GM21423 (cell line): ENCODE data around the gene ING2.

Experiments used
- ATAC-seq: cut with Tn5 transposase; IDR thresholded peaks from one replicate; pipeline ENCODE4 v1.9.1; 2021; ENCODE audit warnings: mild to moderate bottlenecking, moderate library complexity; ENCODE audit not compliant: unreplicated experiment

ING2 gene

DNA sequence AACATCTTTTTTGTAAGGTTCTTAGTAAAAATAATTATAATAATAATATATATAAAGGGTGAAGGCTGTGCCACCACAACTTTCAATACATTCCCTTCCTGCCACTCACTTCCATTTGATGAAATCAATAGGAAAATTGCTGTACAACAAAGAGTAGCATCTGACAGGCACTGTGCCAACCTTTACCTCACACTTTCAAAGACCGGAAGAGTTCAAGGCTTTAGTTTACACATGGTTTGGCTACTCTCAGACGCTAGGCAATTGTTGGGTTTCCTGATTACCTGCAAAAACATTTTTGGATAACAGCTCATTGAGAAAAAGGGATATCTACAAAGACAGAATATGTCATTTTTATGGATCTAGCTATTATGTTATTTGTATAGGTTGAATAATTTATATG, 5.5 kb upstream of the ING2 start:
- ATAC-seq = no peak

DNA sequence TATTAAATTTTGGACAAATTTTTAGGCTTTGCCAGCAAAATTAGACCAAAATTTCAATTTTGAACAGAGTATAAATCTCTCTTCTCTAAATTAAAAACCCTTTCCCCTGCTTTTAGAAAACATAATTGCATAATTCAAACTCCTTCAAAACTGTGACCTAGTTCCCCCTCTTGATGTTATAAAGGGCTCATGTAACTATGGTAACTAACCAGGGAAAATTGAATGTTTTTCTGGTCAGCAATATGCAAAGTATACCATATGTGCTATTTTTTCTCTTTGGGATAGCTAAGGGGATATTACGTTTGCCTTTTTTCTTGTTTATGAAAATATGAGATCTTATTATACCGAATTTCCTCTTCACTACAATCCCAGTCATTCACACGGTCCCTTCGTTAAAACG, 5.1 kb upstream of the ING2 start:
- no peak for ATAC-seq

DNA sequence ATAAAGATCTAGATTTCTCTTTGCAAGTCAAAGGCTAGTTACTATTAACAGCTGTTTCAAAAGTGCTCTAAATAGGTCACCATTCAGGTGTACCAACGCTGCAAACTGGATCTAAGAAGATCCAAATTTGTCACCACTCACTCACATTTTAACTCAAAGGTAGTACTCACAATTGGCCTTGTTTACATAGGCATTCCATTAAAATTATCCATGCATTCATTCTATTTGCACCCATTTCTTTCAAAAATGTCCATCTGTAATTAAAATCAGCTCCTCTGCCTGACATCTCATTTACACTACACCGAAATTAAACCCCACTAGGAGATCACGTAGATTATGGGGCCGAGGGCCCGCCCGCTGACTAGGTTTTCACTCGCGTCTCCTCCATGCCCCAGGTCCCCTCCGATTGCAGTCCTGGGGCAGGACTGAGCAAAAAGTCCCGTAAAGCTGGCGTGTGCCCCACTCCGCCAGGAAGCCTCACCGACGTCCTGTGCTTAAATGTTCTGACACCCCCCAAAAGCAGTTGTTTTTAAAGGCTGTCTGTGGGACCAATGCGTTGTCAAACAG, 1.3 kb upstream of the ING2 start:
- ATAC-seq = peak; percentile 2

DNA sequence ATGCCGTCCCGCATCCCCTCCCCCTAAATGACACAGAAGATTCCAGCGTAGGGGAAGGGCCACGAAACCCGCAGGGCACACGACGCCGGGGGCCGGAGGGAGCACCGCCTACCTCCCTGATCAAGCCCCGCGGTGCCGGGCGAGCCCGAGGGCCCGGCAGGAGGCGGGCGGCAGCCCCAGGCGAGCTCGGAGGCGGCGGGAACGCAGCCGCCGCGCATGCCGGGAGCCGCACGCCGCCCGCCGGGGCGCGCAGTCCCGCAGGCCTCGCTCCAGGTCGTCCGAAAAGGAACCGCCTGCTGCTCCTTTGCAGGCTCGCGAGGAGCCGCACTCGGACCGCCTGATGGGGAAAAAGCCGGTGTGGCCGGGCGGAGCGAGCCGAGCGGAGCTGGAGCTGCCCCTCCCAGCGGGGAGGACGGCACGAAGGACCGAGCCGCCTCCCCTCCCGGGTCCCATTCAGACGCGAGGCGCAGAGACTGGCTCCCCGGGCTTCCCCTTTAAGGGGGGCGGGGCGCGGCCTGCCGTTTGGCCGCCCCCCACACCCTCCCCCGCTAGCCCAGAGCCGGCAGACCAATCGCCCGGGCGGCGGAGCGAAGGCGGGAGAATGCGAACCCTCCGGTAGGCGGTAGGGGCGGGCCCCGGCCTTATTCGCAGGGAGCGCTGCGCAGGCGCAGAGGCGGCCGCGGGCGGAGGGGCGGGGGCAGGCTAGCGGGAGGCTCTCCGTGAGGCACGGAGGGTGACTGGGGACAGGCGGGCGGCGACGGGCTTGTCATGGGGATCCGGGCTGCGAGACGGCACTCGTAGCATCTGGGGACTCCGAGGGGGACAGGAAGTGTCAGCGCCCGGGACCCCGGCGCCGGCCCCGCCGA, 561 bp upstream of the ING2 start:
- peak; percentile 64 for ATAC-seq

DNA sequence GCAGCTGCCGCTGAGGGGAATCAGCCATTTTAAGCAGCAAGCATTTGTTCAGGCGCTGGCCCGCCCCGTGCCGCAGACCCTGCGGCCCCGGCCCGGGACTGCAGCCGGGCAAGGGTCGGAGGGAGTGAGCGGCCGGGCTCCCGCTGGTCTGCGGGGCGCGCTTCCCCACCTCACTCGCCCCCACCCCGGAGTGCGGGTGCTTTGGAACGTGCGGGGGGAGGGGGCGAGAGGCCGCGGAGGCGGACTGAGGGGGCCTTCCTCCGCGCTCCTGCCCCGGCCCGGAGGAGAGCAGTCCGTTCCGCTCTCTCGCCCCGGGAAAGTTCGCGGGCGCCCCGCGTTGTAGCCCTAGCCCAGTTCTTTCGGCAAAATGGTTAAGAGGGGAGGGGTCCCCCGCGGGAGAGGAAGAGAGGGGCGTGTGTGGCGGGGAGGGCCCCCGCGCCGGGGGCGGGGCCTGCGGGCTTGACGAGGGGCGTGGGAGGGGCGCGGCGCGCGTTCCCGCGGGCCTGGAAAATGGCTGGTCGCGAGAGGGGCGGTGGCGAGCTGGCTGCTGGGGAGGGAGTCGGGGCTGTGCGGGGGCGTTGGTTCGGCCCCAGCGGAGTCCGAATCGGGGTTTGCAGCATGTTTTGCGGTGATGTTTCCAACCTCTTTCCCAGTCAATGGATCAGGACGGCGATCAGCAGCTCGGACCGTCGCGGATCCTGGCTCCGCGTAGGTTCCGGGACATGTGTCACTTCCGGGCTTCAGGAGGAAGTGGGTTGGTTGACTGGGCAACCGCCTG, 942 bp downstream of the ING2 start:
- peak; percentile 39 for ATAC-seq

DNA sequence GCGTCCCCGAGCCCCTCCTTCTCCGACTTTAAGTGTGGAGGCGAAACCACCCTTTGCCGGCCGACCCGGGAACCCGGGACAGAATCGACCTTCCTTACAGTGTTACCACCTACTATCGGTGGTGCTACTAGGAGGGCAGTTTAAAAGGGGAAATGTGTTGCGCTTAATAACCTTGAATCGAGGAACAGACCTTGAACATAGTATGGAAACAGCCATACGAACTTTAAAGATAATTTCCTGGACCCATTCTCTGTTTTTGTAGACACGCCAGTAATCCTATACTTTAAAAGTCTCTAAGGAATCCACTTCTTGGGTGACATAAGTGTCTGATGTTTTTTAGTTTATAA, 1.5 kb downstream of the ING2 start:
- no peak for ATAC-seq

DNA sequence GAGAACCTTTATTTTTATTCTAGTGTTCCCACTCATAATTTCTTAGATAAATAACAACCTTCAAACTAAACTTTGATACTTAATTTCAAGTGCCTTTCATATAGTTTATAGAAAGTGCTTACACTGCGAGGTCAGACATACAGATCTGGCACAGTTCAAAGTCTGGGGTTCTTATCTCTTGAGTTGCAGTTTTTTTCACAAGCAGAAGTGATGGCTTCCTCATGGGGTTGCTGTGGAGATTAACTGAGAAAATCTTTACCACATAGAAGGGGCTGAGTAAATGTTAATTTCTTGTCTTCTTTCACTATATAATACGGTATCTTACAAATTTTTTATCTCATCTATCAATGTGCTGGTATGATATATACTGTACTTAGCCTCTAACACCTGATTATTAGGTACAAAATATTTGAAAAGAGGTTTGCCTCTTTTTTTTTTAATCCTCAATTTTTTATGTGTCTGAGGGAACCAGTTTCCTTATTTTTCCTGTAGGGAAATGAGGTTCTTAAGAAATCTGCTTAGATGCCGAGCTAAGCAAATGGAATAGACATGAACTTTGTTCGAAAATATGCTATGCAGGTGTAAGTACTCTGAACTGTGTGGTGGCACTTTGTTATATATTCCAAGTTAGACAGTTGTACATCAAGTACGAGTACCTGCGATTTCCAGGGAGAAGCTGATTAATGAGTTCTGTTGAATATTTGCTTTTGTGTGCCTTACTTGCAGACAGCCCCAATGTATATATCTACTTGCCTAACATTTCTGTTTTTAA, 3.3 kb downstream of the ING2 start:
- ATAC-seq = no peak

DNA sequence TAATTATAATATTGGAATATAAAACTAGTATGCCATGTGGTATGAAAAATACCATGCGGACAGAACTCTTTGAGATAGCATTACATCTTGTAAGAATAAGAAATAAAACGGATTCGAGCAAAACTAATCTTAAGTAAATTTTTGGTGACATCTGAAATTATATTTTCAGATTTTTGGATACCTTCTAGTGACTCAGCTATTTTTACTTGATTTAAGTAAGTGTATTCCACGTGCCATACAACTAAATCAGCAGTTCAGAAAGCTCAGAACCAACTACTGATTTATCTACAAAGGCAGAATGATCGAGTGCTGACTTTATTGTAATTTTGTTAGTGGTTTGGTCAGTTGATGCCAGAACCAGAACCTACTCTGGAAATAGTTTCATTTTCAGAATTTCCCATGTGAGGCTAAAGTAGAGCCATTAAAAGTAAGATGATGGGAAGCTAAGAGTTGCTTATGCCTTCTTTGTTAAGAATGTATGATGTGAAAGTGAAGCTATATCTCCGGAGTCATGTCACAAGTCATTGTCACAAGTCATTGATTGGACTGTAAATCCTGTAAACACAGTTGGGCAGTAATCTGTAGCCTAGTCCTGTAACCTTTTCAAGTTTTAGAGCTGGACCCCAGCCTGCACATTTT, 4.0 kb downstream of the ING2 start:
- ATAC-seq = no peak

DNA sequence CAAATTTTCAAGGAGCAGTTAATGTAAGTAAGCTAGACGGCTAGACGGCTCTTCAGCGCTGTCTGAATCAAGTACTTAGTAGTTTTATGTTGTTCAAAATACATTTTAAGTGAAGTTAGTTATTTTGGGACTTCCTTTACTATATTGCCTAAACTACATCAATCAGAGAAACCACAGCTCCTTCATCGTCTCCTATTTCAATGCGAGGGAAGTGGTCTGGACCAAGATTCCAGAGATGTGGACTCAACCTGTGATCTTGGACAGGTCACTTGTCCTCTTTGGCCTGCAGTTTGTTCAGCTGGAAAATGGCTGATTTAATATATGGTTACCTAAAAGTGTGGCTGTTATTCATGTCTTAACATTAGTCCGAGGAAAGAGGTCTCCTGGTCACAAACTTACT, 10.6 kb downstream of the ING2 start:
- ATAC-seq = no peak

DNA sequence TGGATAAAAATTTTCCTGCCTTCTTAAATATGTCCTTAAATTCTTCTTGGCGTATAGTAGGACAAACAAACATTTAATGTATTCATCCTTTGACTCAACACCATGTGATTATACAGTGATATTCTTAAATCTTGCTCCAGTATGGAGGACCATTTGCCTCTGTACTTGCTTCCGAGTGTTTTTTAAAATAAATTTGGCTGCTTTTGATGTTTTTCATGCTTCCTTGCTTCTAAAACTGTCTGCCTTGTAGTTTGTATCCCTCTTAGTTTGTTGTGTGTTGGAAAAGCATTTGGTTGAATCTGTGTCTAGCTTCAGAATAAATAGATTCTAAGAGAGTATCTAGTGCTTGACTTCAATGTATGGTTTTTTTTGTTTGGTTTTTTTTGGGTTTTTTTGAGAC, 12.3 kb downstream of the ING2 start:
- no peak for ATAC-seq

DNA sequence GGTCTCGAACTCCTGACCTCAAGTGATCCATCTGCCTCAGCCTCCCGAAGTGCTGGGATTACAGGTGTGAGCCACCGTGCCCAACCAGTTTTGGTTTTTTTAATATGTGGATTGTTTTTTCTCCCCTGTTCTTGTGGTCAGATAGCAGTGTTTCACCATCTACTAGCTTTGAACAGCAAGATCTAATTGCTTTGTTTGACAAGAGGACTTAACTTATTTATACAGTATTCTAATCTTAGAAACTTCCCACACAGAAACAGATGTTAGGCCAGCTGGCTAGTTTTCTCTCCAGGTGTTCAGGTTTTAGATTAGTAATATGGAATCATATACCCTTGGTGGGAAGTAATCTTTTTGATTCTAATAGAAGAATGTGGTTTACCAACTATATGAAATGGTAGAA, 12.9 kb downstream of the ING2 start:
- ATAC-seq = no peak

DNA sequence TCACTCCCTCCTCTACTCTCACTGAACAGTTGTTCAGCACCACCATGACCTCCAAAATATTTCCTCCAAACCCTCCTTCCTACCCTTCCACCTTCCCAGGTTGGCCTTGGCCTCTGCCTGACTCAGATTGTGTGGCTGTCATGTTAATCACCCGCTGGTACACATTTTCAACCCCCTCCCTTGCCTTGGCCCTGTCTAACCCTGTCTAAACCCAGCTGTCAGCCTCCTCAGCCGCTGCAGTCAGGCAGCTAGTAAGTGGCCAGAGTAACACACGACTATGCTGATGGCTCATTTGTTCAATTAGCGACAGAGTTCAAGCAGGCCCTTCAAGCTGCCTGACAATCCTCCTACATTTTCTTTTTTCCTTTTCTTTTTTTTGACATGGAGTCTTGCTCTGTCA, 18.0 kb downstream of the ING2 start:
- ATAC-seq = no peak

DNA sequence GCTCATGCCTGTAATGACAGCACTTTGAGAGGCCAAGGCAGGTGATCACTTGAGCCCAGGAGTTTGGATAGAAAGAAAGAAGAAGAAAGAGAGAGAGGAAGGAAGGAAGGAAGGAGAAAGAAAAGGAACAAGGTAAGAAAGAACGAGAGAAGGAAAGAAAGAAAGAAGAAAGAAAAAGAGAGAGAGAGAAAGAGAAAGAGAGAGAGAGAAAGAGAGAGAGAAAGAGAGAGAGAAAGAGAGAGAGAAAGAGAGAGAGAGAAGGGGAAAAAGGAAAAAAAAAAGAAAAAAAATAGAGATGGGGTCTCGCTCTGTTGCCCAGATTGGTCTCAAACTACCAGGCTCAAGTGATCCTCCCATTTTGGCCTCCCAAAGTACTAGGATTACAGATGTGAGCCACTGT, 22.5 kb downstream of the ING2 start:
- ATAC-seq = no peak

DNA sequence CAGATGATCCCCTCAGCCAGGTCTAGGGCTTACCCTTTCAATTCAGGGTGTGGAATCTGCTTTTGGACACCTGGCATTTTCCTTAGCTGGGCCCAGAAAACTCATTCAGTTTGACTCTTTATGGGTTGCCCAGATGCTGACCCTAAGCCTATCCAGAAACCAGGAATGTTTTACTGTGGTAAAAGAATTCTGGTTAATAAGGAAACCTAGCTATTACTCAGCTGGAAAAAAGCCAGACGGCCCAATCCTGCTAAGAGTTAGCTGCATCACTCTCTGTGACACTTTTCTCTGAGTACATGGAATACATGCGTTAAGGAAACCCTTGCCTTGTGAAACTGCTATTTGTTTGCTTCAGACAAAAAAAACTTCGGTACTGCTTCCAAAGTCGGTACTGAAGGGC, 28.0 kb downstream of the ING2 start:
- no peak for ATAC-seq

DNA sequence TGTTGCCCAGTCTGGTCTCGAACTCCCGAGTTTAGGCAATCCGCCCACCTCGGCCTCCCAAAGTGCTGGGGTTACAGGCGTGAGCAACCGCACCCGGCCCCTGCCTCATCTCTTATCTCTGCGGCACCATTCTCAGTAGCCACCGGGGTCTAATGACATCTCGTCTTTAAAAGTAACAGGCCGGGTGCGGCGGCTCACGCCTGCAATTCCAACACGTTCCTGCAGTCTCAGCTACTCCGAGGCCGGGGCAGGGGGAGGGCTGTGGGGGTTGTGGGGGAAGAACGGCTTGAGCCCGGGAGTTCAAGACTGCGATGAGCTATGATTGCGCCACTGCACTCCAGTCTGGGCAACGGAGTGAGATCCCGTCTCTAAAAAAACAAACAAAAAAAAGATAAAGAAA, 28.8 kb downstream of the ING2 start:
- no peak for ATAC-seq

DNA sequence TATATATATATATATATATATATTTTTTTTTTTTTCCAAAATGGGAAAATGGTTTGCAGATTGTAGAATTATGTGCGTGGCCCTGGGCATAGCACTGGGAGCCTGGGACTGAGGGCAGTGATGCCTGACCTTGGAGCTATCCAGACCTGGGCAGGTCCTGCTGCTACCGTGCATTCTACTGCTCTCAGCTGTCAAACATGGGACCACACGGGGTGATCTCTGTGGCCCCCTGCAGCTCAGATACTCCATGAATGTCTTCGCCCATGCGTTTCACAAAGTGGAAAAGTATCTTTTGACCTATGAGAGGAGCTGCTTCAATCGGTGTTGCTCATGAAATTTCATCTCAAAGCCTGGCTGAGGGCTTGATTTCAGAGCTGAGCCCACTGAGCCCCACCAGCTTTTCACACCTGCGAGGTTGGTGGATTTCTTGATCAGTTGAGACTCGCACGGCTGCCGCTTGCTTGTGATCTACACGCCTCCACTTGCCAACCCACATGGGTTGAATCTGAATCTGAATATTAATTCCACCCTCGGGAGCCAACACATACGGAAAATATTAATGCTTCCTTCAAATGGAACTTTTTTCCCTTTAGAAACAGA, 35.7 kb downstream of the ING2 start:
- ATAC-seq = no peak

DNA sequence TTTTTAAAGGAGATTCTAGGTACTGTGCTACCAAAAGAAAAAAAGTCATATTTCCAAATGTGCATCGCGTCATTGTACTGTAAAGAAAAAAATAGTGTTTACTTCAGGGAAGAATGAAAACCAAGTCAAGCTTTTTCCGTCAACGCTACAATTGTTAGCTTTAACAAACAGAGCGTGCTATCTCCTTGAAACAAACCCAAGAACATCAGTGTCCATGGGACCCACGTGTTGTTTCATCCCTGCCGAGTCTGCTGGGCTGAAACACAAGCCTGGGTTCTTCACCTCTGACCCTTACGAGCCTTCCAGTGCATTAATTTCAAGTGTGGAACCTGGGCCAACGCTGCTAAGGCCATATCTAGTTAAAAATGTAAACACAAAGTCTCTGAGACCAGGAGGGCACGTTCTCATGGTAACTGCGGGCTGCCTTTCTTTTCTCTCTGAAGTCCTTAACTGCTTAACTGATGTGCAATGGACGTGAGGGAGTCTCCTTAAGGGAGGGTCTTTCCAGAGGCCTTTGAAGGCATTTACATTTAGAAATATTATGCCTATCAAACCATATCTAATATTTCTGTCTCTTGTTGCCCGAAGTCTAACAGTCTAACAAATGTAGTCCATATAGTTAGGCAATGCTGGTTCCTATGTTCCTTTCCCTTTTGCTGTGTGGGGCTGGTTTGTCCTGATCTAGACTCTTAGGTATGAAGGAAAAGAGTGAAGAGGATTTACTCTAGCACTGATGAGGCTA, 36.3 kb downstream of the ING2 start:
- ATAC-seq = no peak

DNA sequence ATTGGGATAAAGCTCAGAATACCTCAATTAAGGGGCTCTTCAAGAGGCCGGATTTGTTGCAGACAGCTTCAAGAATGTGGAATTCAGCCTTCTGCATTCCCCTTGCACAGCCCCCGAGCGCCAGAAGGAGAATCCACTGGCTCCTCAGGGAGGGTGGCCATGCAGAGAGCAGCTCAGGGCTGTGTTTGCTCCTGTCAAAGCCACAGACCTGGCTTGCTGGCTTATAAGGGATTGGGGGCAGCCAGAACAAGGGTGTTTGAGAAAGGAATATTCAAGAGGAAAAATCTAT, 36.8 kb downstream of the ING2 start:
- ATAC-seq = no peak

DNA sequence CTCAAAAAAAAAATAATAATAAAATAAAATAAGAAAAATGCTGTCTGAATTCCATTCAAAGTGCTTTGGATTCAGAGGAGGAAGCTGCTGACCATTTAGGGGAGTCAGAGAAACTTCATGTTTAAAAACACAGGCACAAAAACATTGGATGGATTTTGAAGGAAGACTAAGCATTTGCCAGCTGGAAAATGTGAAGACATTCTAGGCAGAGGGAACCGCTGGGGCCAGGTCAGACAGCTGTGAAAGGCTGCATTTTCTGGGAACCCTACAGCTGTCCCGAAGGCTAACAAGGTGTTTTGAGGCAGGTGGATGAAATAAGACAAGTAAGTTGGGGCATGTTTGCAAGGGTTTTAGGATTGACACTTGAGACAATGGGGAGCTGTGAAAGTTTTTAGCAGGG, 38.6 kb downstream of the ING2 start:
- ATAC-seq = no peak

DNA sequence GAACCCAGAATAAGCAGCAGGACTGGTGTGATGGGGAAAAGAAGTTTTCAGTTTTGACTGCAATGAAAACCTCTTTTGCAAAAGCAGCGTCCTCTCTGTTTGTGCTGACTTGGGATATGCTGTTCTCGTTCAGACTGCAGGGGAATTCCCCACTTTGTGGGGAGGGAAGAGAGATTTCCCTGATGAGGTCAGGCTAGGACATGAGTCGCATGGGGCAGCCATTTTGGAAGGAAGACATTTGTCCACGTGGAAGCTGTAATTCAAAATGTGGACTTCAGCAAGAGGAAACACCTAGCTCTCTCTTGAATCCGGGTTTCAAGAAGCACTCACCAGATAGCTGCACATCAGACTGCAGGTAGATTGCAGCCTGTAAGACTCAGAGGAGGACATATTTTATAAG, 39.3 kb downstream of the ING2 start:
- no peak for ATAC-seq
